ENCODE results near the gene BCAS1.
"Not testable (repeated sequence)": the region's sequence is repeated elsewhere in the genome, so short reads cannot be mapped to it uniquely, and the experiment has no call there.

BCAS1 gene

GRCh38 chr20:53984356-53985149 is 85.8 kb downstream of the BCAS1 start:
- no peak for DNase-seq (ENCODE audit: low read depth)

- DNase-seq (ENCODE audit: low read depth), result no peak
Measured at GRCh38 chr20:53983401-53983800, 87.0 kb downstream of the BCAS1 start.

GRCh38 chr20:53982624-53983023 is 87.8 kb downstream of the BCAS1 start:
- no peak for DNase-seq (ENCODE audit: low read depth)

DNA sequence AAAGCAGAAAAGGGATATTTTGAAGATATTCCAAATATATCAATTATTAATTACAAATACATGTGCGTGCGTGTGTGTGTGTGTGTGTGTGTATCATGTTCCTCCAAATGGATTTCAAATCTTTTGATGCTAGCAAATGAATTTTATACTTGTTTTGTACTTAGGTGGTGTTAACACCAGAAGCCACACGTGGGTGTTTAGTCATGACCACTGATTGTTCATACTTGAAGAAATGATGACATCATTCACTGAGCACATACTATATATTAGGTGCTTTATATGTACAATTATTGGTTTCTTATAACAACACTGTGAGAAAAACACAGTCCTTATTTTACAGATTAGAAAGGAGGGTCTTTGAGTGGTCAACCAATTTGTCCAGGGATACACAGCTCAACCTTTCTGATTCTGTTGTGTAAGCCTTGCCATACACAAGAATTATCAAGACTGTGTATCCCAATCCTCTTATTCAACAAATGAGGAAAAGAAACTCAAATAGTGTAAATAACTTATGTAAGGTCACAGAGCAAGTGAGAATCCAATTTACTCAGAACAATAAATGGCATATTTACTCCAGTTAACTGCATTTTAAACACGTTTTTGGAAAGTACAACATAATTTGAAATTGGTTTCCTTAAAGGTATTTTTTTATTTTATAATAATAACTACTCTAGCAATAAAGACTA is 88.5 kb downstream of the BCAS1 start:
- DNase-seq (ENCODE audit: low read depth), result no peak

- no peak for DNase-seq (ENCODE audit: low read depth)
Measured at GRCh38 chr20:53981130-53981529, 89.3 kb downstream of the BCAS1 start.

DNA sequence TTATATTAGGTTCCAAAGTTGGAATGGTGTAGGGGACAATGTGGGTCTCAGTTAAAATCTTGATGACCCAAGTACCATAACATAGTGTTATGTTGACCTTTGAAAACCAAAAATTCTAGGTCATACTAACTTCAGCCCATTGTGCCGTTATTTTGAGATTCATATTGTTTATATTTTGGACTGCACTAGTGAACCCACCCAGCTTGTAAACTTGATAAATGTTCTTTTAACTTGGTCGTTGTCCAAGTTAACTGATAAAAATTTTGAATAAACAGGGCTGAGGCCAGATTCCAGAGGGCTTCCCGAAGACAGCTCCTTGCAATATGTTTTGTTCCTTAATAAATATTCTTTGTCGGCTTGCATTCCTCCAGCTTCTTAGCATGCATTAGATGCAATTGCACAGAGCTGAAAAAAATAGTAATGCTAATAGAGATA is 90.3 kb downstream of the BCAS1 start:
- no peak for DNase-seq (ENCODE audit: low read depth)

- DNase-seq (ENCODE audit: low read depth), result no peak
Measured at GRCh38 chr20:53978497-53978896, 91.9 kb downstream of the BCAS1 start.

DNA sequence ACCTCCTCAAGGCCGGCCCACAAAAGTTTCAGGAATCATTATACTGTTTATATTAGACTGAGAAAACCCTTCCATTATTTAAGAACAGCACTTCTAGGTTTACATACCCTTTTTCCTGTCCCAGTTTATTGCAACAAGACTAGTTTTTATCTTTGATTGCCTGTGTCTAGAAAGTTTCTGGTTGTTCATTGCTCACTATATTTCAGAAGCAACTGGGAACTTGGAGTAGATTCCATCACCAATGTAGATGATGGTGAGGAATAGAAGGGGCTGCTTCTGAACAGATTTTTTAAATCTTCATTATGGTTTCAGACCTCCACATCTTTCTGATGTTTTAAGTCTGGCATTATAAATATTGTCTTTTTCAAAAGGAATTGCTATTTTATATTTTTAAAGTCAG is 93.0 kb downstream of the BCAS1 start:
- DNase-seq (ENCODE audit: low read depth), result no peak

DNA sequence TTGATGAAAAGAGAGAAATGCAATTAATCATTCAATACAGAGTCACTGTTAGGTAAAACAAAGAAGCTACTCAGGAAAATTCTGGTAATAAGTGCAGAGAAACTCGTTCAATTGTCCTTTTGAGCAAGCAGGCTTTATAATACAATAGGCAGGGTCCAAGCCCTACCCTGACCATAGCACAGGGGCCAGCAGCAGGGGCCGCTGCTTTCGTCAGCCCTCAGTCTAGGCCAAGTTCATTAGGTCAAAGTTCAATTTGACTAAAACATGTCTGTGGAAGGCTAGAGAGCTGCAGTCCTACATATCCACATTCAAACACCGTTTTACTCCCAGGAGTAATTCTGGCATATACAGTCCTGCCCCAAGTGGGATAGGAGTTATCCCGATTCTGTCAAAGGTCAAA is 94.6 kb downstream of the BCAS1 start:
- DNase-seq (ENCODE audit: low read depth), result no peak

DNA sequence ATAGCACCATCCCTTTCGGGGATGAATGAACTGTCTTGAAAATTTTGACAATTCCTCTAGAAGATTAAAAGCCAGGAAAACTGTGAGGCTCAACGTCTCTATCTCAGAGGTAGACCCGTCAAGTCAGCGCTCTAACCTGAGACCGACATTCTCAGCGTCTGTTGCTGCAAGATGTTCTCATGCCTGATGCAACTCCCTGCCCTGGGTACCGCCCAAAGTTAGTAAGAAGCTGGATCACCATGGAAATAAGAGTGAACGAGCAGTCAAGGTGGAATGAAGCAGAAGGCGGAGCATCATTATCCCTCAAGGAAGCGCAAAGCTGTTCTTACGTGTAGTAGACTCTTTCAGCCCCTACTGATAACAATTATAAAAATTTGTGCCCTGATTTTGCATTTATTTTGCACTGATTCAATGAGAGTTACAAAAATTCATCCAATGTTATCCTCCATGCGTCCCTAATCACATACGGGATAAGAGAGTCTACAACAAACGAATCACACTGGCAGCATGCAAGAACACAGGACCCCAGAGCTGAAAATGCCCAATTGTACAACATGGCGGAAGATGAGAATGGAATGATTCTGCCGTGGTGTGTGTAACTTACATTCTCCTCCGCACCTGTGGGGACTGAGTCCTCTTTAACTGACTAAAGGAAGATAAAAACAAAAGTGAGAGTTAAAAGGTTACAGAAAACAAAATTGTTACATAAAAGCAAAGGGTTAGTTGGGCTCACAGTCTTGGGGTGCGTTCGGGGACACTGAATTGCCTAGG is 95.4 kb downstream of the BCAS1 start:
- DNase-seq (ENCODE audit: low read depth), result no peak

- DNase-seq (ENCODE audit: low read depth), result not testable (repeated sequence)
Measured at GRCh38 chr20:53973882-53974281, 96.5 kb downstream of the BCAS1 start.

GRCh38 chr20:53972179-53972578 is 98.2 kb downstream of the BCAS1 start:
- DNase-seq (ENCODE audit: low read depth), result no peak

DNA sequence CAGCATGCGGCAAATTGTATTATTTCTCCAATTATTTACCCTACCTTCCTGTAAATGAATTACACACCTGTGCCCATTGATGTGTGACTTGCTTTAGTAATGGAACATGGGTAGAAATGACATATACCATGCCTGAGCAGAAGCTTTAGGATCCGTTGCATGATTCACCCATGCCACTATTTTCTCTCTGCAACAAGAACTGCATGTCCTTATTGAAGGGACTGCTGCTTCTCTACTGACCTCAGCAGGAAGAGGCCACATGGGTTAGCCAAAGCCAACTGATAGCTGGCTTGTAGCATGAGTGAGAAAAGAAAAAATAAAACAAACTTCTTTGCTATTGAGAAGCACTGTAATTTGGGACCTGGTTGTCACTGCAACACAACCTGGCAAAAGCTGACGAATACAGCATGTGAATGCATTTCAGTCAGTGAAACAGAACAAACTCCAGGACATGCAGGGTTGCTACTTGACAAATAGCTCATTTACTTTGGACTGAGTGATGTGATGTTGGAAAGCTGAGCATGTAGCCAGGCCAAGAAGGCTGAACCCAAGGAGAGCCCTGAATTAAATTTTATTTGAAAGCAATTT is 99.2 kb downstream of the BCAS1 start:
- DNase-seq (ENCODE audit: low read depth), result no peak

DNA sequence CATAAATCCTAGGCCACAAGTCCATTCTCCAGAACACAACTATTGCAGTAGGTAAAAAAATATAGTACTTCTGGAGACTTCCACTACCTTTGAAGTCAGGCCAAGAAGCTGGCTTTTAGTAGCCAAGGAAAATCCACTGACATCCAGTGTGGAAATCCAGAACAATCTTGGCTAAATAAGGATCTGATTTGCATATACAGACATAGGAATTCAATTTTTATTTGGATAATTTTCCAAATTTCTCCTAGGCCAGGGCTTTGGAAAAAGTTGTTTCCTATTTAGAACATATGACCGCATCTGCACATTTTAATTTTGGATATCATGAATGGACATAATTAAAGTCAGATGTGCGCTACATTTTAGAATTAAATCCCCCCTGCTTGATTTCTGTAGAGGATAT is 100.2 kb downstream of the BCAS1 start:
- DNase-seq (ENCODE audit: low read depth), result no peak

- no peak for DNase-seq (ENCODE audit: low read depth)
Measured at GRCh38 chr20:53967527-53967926, 102.9 kb downstream of the BCAS1 start.

- no peak for DNase-seq (ENCODE audit: low read depth)
Measured at GRCh38 chr20:53966774-53967398, 103.5 kb downstream of the BCAS1 start.

GRCh38 chr20:53964501-53965253 is 105.7 kb downstream of the BCAS1 start:
- DNase-seq (ENCODE audit: low read depth), result no peak

GRCh38 chr20:53964067-53964466 is 106.3 kb downstream of the BCAS1 start:
- DNase-seq (ENCODE audit: low read depth), result no peak

GRCh38 chr20:53963635-53964034 is 106.8 kb downstream of the BCAS1 start:
- no peak for DNase-seq (ENCODE audit: low read depth)

DNA sequence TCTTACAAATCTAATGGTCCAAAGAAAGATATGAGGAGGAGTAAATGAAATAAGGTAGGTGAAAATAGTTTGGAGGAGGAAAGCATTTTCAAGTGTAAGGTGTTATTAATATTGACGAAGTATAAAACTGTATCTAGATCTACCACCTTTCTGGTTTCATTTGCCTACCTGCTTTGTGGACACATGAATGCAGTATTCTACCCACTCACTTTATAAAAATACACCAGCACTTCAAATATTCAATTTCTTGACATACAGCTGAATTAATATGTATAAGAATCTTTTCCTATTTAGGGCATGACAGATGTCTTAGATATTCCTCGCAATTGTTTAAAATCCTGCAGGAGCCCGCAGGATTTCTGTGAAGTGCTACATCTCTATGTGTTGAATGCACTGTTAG is 108.0 kb downstream of the BCAS1 start:
- DNase-seq (ENCODE audit: low read depth), result no peak

- DNase-seq (ENCODE audit: low read depth), result no peak
Measured at GRCh38 chr20:53961527-53961926, 108.9 kb downstream of the BCAS1 start.

All from stimulated activated CD8-positive, alpha-beta memory T cell treated with anti-CD3 and anti-CD28 coated beads, Interleukin-15, amount 100 ng/mL, for 24 hours (primary cell).